ENCODE data around the gene PPP2R3B. TPM values are rescaled to one million over a fixed set of nuclear protein-coding genes. Genes with fewer than 3 reads are reported as not detected.

The PPP2R3B gene
- total RNA-seq, 1 experiment from 2014 or later, result 19.1 TPM

- no peaks in the 10 kb centered on the region for H3K4me1 ChIP-seq (ENCODE audit: control insufficient read depth in 1 of 2, insufficient read depth in 2 of 2, low read length in 2 of 2)
- no peak overlapping the region for H3K4me2 ChIP-seq (ENCODE audit: low read length)
- no peak overlapping the region for H3K9ac ChIP-seq (ENCODE audit: low read length)
- H3K27me3 ChIP-seq (ENCODE audit: insufficient read depth, low read length), result no peaks in the 10 kb centered on the region
- intact Hi-C loops (cut with micrococcal nuclease), result no loop called here
- H3K36me3 ChIP-seq (ENCODE audit: control insufficient read depth in 1 of 2, insufficient read depth in 2 of 2, low read length in 2 of 2), result no peaks in the 10 kb centered on the region
- H2AFZ ChIP-seq (ENCODE audit: low read depth, low read length, poor library complexity, severe bottlenecking), result no peak overlapping the region
- ATAC-seq (no peak), DNase-seq (ENCODE audit: low read depth, low spot score) (no peak)
- no peak for TF ChIP-seq ELF1 (IDR thresholded peaks at IDR 0.05; ENCODE audit: borderline replicate concordance, low read depth)
- TF ChIP-seq FOSL1 (IDR thresholded peaks at IDR 0.05; ENCODE audit: low read depth), result no peak
- H3K9me3 ChIP-seq (ENCODE audit: control insufficient read depth in 1 of 2, insufficient read depth in 1 of 2, low read depth in 1 of 2, low read length in 2 of 2), result no peaks in the 10 kb centered on the region
- CTCF ChIA-PET, result no interaction called here
- H3K4me3 ChIP-seq (replicated peaks in 1 of 2; ENCODE audit: low read depth in 1 of 2, low read length in 2 of 2), result no peak overlapping the region
- H4K20me1 ChIP-seq (ENCODE audit: insufficient read depth), result no peaks in the 10 kb centered on the region
- H3K9me2 ChIP-seq (ENCODE audit: insufficient read depth), result no peaks in the 10 kb centered on the region
- RAD21 ChIA-PET (ENCODE audit: low non-redundant PET in 1 of 2, low total read pairs in 2 of 2, uncharacterized antibody in 2 of 2, unreplicated experiment in 2 of 2), result no interaction called here
- POLR2A ChIA-PET, result no interaction called here
- no TSS peak for BruUV-seq (replicated peaks)
- no peaks in the 10 kb centered on the region for H3K79me2 ChIP-seq (ENCODE audit: insufficient read depth, low read length)
- no peak overlapping the region for H3K27ac ChIP-seq (ENCODE audit: low read depth, low read length)
These were observed 11.3 kb downstream of the PPP2R3B start for GRCh38 chrX:375181-376036.

- no peak overlapping the region for H3K27ac ChIP-seq (ENCODE audit: low read depth, low read length)
- H2AFZ ChIP-seq (ENCODE audit: low read depth, low read length, poor library complexity, severe bottlenecking), result no peak overlapping the region
- no peak overlapping the region for H3K4me2 ChIP-seq (ENCODE audit: low read length)
- ChIA-PET CTCF (no interaction called here), POLR2A (no interaction called here), RAD21 (ENCODE audit: low non-redundant PET in 1 of 2, low total read pairs in 2 of 2, uncharacterized antibody in 2 of 2, unreplicated experiment in 2 of 2) (no interaction called here)
- H3K27me3 ChIP-seq (ENCODE audit: insufficient read depth, low read length), result no peaks in the 10 kb centered on the region
- H4K20me1 ChIP-seq (ENCODE audit: insufficient read depth), result no peaks in the 10 kb centered on the region
- BruUV-seq (replicated peaks), result no TSS peak
- no peaks in the 10 kb centered on the region for H3K36me3 ChIP-seq (ENCODE audit: control insufficient read depth in 1 of 2, insufficient read depth in 2 of 2, low read length in 2 of 2)
- DNase-seq (ENCODE audit: low read depth, low spot score), result no peak
- ATAC-seq, result no peak
- intact Hi-C loops (cut with micrococcal nuclease), result no loop called here
- no peaks in the 10 kb centered on the region for H3K79me2 ChIP-seq (ENCODE audit: insufficient read depth, low read length)
- H3K4me1 ChIP-seq (ENCODE audit: control insufficient read depth in 1 of 2, insufficient read depth in 2 of 2, low read length in 2 of 2), result no peaks in the 10 kb centered on the region
- no peaks in the 10 kb centered on the region for H3K9me3 ChIP-seq (ENCODE audit: control insufficient read depth in 1 of 2, insufficient read depth in 1 of 2, low read depth in 1 of 2, low read length in 2 of 2)
- H3K9me2 ChIP-seq (ENCODE audit: insufficient read depth), result no peaks in the 10 kb centered on the region
- no peak overlapping the region for H3K9ac ChIP-seq (ENCODE audit: low read length)
- no peak overlapping the region for H3K4me3 ChIP-seq (replicated peaks in 1 of 2; ENCODE audit: low read depth in 1 of 2, low read length in 2 of 2)
- TF ChIP-seq REST (IDR thresholded peaks at IDR 0.05; ENCODE audit: low read depth), result no peak
- TF ChIP-seq POLR2A (IDR thresholded peaks at IDR 0.05; ENCODE audit: borderline replicate concordance, extremely low read depth, insufficient read depth, insufficient read length), result no peak
- TF ChIP-seq EGR1 (IDR thresholded peaks at IDR 0.05; ENCODE audit: low read depth), result no peak
- TF ChIP-seq POLR2AphosphoS5 (IDR thresholded peaks at IDR 0.05; ENCODE audit: low read depth, low read length), result no peak
- TF ChIP-seq RAD21 (IDR thresholded peaks at IDR 0.05; ENCODE audit: low read depth), result no peak
- no peak for TF ChIP-seq ELF1 (IDR thresholded peaks at IDR 0.05; ENCODE audit: borderline replicate concordance, low read depth)
- TF ChIP-seq CBX3 (IDR thresholded peaks at IDR 0.05; ENCODE audit: low read depth), result no peak
- TF ChIP-seq JUND (IDR thresholded peaks at IDR 0.05), result no peak
- TF ChIP-seq ZNF274 (IDR thresholded peaks at IDR 0.05; ENCODE audit: low read depth, low read length), result no peak
- no peak for TF ChIP-seq SP1 (IDR thresholded peaks at IDR 0.05; ENCODE audit: low read depth)
- TF ChIP-seq SRF (IDR thresholded peaks at IDR 0.05; ENCODE audit: low read depth), result no peak
- no peak for TF ChIP-seq MAX (IDR thresholded peaks at IDR 0.05)
- no peak for TF ChIP-seq ZBTB33 (IDR thresholded peaks at IDR 0.05; ENCODE audit: extremely low read depth, insufficient replicate concordance, low read length)
- TF ChIP-seq EZH2 (IDR thresholded peaks at IDR 0.05), result no peak
- no peak for TF ChIP-seq SIN3A (IDR thresholded peaks at IDR 0.05; ENCODE audit: low read depth)
- no peak for TF ChIP-seq ZFX (IDR thresholded peaks at IDR 0.05)
These were observed 12.1 kb downstream of the PPP2R3B start for GRCh38 chrX:374596-374995.

All from HCT116 (cell line).